Astrocyte (in vitro differentiated cells and primary cell): ENCODE measurements around the gene REL. TPM values are rescaled to one million over a fixed set of nuclear protein-coding genes. Genes with fewer than 3 reads are reported as not detected.
"Not testable (repeated sequence)": the region's sequence is repeated elsewhere in the genome, so short reads cannot be mapped to it uniquely, and the experiment has no call there.

ENCODE experiments used
- DNase-seq: peaks from one replicate; pipeline ENCODE4 v3.0.0-alpha.2; 2010; ENCODE audit warnings: low read depth
- FAIRE-seq: peaks from 2 replicates; lab custom pipeline; 2011; peaks lifted over from hg19 to GRCh38; lab: Jason Lieb, UNC
- H2AFZ ChIP-seq: 2 replicates; pipeline ENCODE4 v1.6.0; 2012; ENCODE audit warnings: low read depth, low read length, inconsistent platforms
- H3K27ac ChIP-seq: 2 replicates; pipeline ENCODE4 v1.5.1; 2011; ENCODE audit warnings: low read depth, low read length, inconsistent platforms
- H3K27me3 ChIP-seq: 2 replicates; pipeline ENCODE4 v1.6.0; 2011; ENCODE audit warnings: low read length, inconsistent platforms; ENCODE audit not compliant: insufficient read depth
- H3K36me3 ChIP-seq: 2 replicates; pipeline ENCODE4 v1.5.1; 2011; ENCODE audit warnings: low read length, inconsistent platforms; ENCODE audit not compliant: insufficient read depth
- H3K4me1 ChIP-seq: 2 replicates; pipeline ENCODE4 v1.5.1; 2011; ENCODE audit warnings: low read length, inconsistent platforms; ENCODE audit not compliant: insufficient read depth
- H3K4me2 ChIP-seq: 2 replicates; pipeline ENCODE4 v1.6.0; 2012; ENCODE audit warnings: low read length, inconsistent platforms
- H3K4me3 ChIP-seq: 2 replicates; pipeline ENCODE4 v1.5.1; 2011; ENCODE audit warnings: low read depth, mild to moderate bottlenecking, low read length, inconsistent platforms; ENCODE audit not compliant: insufficient read depth
- H3K79me2 ChIP-seq: 2 replicates; pipeline ENCODE4 v1.6.0; 2012; ENCODE audit warnings: mild to moderate bottlenecking, low read length, inconsistent platforms; ENCODE audit not compliant: insufficient read depth
- H3K9ac ChIP-seq: 2 replicates; pipeline ENCODE4 v1.6.0; 2012; ENCODE audit warnings: mild to moderate bottlenecking, low read length, inconsistent platforms
- H3K9me3 ChIP-seq: 2 replicates; pipeline ENCODE4 v1.5.1; 2012; ENCODE audit warnings: low read depth, mild to moderate bottlenecking, low read length, inconsistent platforms; ENCODE audit not compliant: insufficient read depth
- H4K20me1 ChIP-seq: 2 replicates; pipeline ENCODE4 v1.6.0; 2012; ENCODE audit warnings: low read length, inconsistent platforms; ENCODE audit not compliant: insufficient read depth
- H3K27ac Mint-ChIP-seq: one replicate; pipeline ENCODE4 v1.8.0; 2021; ENCODE audit warnings: mild to moderate bottlenecking, mixed read lengths; ENCODE audit not compliant: unreplicated experiment
- H3K27me3 Mint-ChIP-seq: one replicate; pipeline ENCODE4 v1.8.0; 2021; ENCODE audit warnings: low read depth, mixed read lengths; ENCODE audit not compliant: unreplicated experiment
- H3K36me3 Mint-ChIP-seq: one replicate; pipeline ENCODE4 v1.8.0; 2021; ENCODE audit warnings: low read depth, mixed read lengths; ENCODE audit not compliant: unreplicated experiment
- H3K4me1 Mint-ChIP-seq: one replicate; pipeline ENCODE4 v1.8.0; 2021; ENCODE audit warnings: low read depth, mixed read lengths; ENCODE audit not compliant: unreplicated experiment
- H3K4me3 Mint-ChIP-seq: one replicate; pipeline ENCODE4 v1.8.0; 2021; ENCODE audit warnings: mild to moderate bottlenecking, moderate library complexity, mixed read lengths; ENCODE audit not compliant: unreplicated experiment
- H3K9me3 Mint-ChIP-seq: one replicate; pipeline ENCODE4 v1.8.0; 2021; ENCODE audit warnings: mild to moderate bottlenecking, mixed read lengths; ENCODE audit not compliant: unreplicated experiment
- EZH2 ChIP-seq: IDR thresholded peaks from 2 replicates; pipeline ENCODE4 v1.6.1; 2012; ENCODE audit warnings: mild to moderate bottlenecking, low read length, inconsistent platforms; ENCODE audit not compliant: insufficient read depth
- total RNA-seq: library from RNA; stranded (reverse); gene quantifications from 2 replicates; pipeline ENCODE4 v1.2.1, GENCODE V29; 2021
- TF ChIP-seq, protein P1 (sequence below): IDR thresholded peaks from 2 replicates; pipeline ENCODE4 v1.5.1; 2011; ENCODE audit warnings: low read depth, mild to moderate bottlenecking, inconsistent platforms, low read length, moderate library complexity; ENCODE audit not compliant: insufficient read depth

REL gene
- total RNA-seq, 1 donor from 2014 or later = 6.5 TPM

DNA sequence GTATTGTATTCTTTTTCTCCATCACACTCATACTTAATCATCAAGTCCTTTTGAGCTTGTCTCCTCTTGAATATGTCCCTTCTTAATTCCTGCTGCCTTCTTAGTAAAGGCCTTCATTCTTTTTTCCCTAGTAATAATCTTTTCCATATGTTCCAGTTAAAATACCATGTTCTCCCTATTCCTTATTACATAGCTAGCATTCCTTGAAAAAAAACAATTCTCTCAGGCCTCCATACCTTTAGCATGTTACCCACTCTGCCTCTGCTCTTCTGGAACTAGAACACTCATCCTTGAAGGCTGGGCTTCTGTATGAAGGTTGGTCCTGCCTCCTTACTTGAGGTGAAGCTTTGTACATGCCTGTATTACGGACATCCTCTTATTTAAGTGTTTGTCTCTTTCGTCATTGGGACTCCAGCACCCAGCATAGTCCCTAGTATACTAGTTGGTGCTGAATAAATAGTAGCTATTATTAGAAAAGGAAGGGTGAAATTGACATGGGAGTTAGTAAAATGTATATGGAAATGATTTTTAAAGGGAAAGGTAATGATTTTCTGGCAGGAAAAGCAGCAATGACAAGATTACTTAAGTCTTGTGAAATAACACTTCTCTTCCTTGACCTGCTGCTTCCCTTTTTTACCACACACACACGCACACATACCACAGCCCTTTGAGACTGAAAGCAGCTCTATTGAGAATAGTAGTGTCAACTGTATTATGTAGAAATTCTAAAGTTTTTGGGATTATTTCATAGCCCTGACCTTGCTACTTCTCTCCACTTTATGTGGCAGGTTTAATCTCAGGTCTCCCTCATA, 45.6 kb downstream of the REL start:
- H3K4me2 ChIP-seq = no peak overlapping the region

DNA sequence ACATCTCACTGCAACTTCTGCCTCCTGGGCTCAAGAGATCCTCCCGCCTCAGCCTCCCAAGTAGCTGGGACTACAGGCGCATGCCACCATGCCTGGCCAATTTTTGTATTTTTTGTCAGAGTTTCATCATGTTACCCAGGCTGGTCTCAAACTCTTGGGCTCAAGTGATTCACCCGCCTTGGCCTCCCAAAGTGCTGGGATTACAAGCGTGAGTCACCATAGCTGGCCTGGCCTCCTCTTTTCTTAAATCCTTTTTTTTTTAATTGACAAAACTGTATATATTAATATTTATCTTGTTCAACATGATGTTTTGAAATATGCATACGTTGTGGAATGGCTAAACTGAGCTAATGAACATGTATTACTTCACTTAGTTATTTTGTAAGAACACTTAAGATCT, 50.7 kb downstream of the REL start:
- not testable (repeated sequence) for H3K4me1 ChIP-seq, H3K36me3 Mint-ChIP-seq, FAIRE-seq, H4K20me1 ChIP-seq, H3K9me3 Mint-ChIP-seq, H3K79me2 ChIP-seq, H3K4me1 Mint-ChIP-seq, H3K4me3 ChIP-seq, H3K9ac ChIP-seq, H3K9me3 ChIP-seq, H3K27ac ChIP-seq, H3K4me3 Mint-ChIP-seq, H3K4me2 ChIP-seq, H3K27me3 Mint-ChIP-seq, H3K27me3 ChIP-seq, H3K27ac Mint-ChIP-seq, H3K36me3 ChIP-seq, DNase-seq, H2AFZ ChIP-seq

More for the DNA sequence above, 45.6 kb downstream of the REL start:
- Mint-ChIP-seq H3K4me1 (peaks cover 3% of the 10 kb centered on the region), H3K9me3 (no peaks in the 10 kb centered on the region), H3K4me3 (no peak overlapping the region), H3K27ac (no peak overlapping the region), H3K27me3 (no peaks in the 10 kb centered on the region), H3K36me3 (peaks cover 10% of the 10 kb centered on the region)
- no peaks in the 10 kb centered on the region for H3K9me3 ChIP-seq
- no peak overlapping the region for H3K4me3 ChIP-seq
- DNase-seq (peak; percentile 25), FAIRE-seq (no peak)
- no peaks in the 10 kb centered on the region for H4K20me1 ChIP-seq
- no peak overlapping the region for H2AFZ ChIP-seq
- H3K4me1 ChIP-seq = peaks cover 5% of the 10 kb centered on the region
- no peak overlapping the region for H3K27ac ChIP-seq
- no peak overlapping the region for H3K9ac ChIP-seq
- no peaks in the 10 kb centered on the region for H3K27me3 ChIP-seq
- H3K79me2 ChIP-seq = no peaks in the 10 kb centered on the region
- TF ChIP-seq EZH2 = no peak
- TF ChIP-seq, protein P1, sequence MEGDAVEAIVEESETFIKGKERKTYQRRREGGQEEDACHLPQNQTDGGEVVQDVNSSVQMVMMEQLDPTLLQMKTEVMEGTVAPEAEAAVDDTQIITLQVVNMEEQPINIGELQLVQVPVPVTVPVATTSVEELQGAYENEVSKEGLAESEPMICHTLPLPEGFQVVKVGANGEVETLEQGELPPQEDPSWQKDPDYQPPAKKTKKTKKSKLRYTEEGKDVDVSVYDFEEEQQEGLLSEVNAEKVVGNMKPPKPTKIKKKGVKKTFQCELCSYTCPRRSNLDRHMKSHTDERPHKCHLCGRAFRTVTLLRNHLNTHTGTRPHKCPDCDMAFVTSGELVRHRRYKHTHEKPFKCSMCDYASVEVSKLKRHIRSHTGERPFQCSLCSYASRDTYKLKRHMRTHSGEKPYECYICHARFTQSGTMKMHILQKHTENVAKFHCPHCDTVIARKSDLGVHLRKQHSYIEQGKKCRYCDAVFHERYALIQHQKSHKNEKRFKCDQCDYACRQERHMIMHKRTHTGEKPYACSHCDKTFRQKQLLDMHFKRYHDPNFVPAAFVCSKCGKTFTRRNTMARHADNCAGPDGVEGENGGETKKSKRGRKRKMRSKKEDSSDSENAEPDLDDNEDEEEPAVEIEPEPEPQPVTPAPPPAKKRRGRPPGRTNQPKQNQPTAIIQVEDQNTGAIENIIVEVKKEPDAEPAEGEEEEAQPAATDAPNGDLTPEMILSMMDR = no peak
- H3K36me3 ChIP-seq = peaks cover 2% of the 10 kb centered on the region

DNA sequence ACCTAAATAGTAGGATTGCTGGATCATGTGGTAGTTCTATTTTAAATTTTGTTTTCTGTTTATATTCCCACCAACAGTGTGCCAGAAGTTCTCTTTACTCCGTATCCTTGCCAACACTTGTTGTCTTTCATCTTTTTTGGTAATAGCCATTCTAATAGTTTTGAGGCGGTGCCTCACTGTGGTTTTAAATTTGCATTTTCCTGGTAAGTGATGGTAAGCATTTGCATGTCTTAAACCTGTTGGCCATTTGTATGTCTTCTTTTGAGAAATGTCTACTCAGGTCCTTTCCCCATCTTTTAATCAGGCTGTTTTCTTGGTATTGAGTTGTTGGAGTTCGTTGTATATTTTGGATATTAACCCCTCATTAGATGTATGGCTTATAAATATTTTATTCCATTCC, 51.6 kb downstream of the REL start:
- Mint-ChIP-seq H3K27me3 (no peaks in the 10 kb centered on the region), H3K36me3 (peaks cover 13% of the 10 kb centered on the region), H3K4me1 (no peaks in the 10 kb centered on the region), H3K9me3 (peaks cover 1% of the 10 kb centered on the region), H3K27ac (no peak overlapping the region), H3K4me3 (no peak overlapping the region)
- no peak for DNase-seq
- Histone ChIP-seq H3K9ac (no peak overlapping the region), H3K27ac (no peak overlapping the region), H3K79me2 (no peaks in the 10 kb centered on the region), H3K4me3 (no peak overlapping the region), H4K20me1 (no peaks in the 10 kb centered on the region), H3K9me3 (no peaks in the 10 kb centered on the region), H3K4me2 (no peak overlapping the region), H3K4me1 (no peaks in the 10 kb centered on the region), H2AFZ (no peak overlapping the region), H3K36me3 (no peaks in the 10 kb centered on the region), H3K27me3 (no peaks in the 10 kb centered on the region)
- TF ChIP-seq, protein P1 = no peak
- no peak for TF ChIP-seq EZH2
- no peak for FAIRE-seq
